ENCODE results near the gene CARS2.
A peak's percentile ranks its signal among the peaks of the same experiment; 100 is the strongest.
"Not testable (repeated sequence)": the region's sequence is repeated elsewhere in the genome, so short reads cannot be mapped to it uniquely, and the experiment has no call there.

The CARS2 gene

DNA sequence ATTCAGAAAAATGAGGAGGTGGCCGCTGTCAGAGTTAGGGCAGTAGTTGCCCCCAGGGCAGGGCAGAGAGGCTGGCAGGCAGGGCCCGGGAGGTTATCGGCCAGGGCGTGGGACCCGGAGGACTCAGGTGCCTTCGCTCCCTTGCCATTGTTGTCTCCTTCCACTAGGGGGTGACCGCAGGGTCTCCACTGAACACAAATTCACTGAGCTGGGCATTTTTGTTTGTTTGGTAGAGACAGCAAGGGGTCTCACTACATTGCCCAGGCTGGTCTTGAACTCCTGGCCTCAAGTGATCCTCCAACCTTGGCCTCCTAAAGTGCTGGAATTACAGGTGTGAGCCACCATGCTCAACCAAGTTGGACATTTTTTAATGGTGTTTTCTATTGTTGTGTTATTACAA, 25.1 kb downstream of the CARS2 start:
- DNase-seq: no peak

DNA sequence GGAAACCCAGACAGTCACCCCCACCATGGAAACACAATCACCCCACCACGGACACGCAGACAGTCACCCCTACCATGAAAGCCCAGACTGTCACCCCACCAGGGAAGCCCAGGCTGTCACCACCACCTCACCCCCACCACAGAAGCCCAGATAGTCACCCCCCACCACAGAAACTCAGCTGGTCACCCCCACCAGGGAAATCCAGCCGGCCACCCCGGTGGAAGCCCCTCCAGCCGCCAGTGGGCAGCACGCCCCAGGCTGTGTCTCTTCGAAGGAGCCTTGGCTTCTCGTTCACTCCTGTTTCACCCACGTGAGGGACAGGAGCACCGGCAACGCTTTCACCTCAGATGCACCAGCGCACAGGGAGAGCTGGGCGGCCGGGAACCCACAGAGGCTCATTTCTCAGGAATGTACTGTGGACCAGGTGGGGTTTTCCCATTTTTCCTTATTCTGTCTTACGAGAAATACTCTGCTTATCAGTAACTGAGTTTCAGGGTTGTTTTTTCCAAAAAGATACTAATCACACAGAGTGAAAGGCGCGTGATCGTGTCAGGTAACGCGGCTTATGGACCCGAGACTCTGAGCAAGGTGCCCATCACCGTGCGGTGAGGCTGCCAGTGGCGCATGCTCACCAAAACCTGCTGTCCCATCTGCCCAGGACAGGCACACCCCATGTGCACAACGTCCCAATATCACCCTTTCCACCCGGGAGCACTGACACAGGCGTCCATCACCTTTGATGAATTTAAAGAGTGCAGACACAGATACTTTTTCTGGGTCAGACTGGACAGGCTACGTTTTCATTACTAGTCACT, 28.0 kb downstream of the CARS2 start:
- no peak for DNase-seq

DNA sequence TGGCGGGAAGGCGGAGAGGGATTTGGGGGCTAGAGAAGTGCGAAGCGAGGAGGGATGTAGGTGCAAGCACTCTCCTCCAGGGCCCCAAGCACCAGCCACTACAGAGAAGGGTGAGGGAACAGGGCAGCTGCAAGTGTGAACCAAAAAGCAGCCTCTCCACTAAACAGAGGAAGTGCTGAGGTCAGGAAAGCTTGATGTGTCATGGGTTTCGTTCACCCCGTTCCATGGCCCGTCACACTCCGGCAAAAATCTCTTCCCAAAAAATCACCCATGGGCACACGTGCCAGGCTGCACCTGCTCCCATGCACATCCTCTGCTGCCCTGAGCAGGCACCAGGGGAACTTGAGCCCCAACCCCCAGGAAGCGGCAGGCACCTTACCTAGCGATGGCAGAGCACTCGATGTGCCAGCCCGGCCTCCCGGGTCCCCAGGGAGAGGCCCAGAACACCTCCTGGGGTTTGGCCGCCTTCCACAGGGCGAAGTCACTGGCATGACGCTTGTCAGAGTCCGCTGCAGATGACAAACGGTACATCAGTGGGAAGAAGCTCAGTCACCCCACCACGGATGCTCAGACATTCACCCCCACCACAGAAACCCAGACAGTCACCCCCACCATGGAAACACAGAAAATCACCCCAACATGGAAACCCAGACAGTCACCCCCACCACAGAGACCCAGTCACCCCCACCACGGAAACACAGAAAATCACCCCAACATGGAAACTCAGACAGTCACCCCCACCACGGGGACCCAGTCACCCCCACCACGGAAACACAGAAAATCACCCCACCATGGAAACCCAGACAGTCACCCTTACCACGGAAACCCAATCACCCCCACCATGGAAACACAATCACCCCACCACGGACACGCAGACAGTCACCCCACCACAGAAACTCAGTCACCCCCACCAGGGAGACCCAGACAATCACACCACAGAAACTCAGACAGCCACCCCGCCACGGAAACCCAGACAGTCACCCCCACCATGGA, 29.0 kb downstream of the CARS2 start:
- peak; percentile 4 to 11 for DNase-seq

DNA sequence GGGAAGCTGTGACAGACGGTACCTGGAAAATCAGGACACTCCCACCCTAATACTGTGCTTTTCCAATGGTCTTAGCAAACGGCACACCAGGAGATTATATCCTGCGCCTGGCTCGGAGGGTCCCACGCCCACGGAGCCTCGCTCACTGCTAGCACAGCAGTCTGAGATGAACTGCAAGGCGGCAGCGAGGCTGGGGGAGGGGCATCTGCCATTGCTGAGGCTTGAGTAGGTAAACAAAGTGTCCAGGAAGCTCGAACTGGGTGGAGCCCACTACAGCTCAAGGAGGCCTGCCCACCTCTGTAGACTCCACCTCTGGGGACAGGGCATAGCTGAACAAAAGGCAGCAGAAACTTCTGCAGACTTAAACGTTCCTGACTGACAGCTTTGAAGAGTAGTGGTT, 36.1 kb downstream of the CARS2 start:
- not testable (repeated sequence) for DNase-seq

DNA sequence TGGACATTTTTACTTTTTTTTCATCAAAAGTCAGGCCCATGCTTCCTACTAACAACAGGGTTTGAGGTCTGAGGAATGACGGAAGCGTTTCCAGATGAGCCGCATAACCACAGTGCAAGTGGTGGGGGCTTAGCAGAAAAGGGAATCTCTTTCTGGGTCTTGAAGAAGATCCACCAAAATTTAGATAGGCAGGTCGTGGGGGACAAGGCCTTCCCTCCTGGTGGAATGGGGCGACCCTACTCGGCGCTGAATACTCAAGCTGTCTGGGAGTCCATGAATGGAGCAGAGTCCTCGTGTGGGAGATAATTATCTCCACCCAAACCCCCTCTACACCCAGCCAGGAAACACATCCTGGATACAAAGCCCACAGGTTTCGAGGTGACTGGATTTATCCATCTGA, 36.9 kb downstream of the CARS2 start:
- DNase-seq: no peak

DNA sequence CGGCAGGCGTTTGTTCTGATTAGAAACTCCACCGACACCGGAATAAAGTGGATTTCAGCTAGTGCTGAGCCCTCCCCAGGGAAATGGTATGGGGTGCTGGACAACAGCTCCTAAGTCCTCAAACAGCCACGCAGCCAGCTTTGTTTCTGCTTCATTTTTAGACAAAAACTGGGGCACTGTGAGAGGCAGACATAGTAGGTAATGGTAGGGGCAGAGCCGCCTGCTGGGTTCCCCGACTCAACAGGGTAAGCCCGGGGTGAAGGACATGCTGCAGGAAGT, 39.7 kb downstream of the CARS2 start:
- no peak for DNase-seq

DNA sequence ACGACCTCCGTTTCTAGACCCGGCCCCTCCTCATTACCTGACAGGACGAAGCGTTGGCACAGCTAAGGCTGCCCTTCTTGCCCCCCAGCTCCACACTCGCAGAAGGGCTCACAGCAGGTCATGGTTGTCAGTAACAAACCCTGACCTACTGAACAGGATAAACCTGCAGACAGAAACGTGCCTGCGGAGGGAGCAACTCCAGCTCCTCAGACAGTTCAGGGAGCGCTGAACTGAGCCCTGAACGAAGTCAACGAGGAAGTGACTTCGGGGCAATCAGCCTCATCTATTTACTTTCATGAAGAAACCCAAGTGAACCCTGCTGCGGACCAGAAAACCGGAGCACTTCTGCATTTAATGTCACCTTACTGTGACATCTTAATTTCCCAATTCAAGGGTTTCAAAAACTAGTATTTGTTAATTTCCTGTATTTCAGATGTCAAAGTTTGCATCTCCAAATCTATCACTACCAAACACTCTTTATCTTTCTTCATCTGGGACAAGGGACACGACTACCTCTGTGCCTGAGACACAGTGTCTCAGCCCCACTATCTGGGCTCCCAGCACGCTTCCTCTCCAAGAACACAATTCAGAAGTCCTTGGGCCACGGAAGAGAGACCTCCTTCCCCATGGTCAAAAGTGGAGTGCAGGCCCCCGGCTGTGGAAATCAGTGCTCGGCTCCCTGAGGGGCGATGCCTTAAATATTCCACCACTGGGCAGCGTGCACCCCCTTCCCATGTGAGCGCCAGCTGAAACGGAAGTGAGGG, 40.2 kb downstream of the CARS2 start:
- no peak for DNase-seq

DNA sequence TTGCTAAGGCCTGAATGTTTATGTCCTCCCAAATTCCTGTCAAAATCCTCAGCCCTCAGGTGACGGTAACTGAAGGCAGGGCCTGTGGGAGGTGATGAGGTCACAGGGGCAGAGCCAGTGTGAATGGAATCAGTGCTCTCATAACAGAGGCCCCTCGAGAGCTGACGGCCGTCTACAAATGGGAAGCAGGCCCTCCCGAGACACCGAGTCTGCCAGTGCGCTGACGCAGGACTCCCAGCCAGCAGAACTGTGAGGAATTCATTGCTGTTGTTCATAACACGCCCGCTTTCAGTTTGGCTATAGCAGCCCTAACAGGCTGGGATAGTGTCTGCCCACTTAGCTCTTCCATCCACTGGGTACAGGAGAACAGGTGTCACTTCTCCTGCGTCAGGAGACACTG, 41.2 kb downstream of the CARS2 start:
- DNase-seq: no peak

DNA sequence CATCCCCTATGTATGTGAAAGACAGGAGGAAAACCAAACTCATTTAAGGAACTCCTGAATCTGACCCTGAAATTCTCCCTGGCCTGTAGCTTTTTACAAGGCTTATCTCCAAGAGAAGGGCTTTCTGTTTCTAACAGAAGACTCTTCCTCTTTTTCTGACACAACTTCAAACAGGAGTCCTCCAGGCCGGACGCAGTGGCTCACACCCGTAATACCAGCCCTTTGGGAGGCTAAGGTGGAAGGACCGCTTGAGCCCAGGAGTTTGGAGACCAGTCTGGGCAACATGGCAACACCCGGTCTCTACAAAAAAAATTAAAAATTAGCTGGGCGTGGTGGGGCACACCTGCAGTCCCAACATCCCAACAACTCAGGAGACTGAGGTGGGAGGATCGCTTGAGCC, 41.9 kb downstream of the CARS2 start:
- DNase-seq: no peak

DNA sequence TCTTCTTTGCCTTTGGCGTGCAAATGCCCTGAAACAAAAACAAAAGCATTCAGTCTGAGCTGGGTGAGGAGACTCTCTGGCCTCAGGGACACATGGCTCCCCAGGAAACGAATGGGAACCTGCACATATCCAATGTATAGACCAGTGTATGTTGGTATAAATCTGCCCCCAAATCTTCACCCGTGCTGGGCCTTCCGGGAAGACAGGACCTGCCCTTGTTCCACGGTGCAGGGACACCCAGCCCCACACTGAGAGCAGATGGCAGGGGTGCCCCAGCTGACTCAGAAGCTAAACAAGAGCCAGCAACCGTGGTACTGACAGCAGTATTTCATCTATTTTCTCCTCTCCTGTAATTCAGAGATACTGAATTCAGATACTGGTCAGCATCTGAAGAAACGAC, 42.4 kb downstream of the CARS2 start:
- DNase-seq: no peak

DNA sequence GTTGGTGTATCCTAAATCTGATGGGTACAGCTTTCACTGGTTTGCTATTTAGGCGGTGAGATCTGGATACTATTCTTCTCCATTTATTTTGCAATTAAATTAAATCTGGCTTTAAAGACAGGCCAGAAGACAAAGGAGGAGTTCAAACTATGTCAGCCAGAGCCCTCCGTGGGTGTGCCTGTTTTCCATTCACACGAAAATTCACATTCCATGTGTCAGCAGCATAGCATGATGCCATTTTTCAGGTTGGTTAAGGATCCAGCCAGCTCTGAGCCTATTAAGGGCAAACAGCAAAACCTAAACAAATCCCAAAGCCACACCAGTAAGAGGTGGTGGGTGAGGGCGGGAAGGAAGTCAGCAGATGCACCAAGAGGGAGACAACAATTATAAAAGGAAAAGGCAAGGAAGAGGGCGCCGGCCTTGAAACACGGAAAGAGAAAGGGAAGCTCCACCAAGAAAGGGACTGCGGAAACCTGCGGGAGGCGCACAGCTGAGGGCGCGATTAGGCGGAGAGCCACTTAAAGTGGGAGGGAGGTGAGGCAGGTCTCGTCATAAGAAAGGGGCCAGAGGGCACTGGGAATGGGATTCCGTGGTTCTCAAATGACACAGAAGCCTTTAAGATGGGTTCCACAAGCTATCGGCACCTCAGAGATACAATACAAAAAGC, 43.0 kb downstream of the CARS2 start:
- no peak for DNase-seq

DNA sequence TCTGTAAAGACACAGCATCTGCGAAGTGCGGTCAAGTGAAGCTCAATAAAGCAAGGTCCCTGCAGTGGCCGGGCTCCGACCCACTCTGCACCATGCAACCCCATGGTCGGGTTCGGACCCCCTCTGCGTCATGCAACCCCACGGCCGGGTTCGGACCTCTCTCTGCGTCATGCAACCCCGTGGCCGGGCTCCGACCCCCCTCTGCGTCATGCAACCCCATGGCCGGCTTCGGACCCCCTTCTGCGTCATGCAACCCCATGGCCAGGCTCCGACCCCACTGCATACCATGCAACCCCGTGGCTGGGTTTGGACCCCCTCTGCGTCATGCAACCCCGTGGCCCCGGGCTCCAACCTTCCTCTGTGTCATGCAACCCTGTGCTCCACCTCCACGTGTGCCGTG, 43.8 kb downstream of the CARS2 start:
- DNase-seq: no peak

DNA sequence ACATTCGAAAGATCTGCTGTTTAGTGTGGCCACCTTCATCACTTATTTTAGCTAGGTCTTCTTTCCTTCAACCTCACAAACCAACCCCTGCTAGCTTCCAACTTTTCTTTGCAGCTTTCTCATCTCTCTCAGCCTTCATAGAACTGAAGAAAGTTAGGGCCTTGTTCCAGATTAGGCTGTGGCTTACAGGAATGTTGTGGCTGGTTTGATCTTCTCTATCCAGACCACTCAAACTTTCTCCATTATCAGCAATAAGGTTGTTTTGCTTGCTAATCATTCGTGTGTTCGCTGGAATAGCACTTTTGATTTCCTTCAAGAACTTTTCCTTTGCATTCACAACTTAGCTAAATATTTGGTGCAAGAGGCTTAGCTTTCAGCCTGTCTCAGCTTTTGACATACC, 44.7 kb downstream of the CARS2 start:
- DNase-seq: no peak

DNA sequence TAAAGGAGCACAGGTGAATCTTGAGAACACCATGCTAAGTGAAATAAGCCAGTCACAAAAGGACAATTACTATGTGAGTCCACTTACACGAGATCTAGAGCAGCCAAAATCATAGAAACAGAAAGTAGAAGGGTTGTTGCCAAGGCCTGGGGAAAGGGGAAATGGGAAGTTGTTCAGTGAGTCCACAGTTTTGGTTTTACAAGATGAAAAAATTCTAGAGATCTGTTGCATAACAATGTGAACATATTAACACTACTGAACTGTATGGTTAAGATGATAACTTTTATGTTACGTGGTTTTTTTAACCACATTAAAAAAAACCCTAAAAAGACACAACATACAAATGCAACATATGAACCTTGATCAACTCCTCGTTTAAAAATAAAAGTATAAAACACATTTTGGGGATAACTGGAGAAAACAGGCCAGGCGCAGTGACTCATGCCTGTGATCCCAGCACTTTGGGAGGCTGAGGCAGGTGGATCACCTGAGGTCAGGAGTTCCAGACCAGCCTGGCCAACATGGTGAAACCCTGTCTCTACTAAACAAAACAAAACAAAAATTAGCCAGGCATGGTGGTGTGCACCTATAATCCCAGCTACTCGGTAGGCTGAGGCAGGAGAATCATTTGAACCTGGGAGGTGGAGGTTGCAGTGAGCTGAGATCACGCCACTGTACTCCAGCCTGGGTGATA, 47.6 kb downstream of the CARS2 start:
- DNase-seq: not testable (repeated sequence)

DNA sequence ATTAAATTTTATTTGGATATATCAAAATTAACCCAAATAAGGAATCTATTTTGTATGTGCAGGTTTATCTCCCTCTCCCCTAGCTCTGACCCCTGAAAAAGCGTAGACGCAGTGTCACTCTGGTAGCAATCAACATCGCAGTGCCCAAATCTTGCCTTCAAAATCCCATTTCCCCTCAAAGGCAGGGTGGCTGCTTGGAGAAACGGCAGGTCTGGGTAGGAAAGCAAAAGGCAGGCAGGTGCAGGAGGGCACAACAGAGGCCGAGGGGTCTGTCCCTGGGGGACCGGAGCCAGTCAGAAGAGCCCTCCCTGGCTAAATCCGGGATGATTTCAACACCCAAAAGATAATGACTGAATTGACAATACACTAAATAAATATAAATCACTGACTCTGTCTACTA, 48.7 kb downstream of the CARS2 start:
- DNase-seq: no peak

DNA sequence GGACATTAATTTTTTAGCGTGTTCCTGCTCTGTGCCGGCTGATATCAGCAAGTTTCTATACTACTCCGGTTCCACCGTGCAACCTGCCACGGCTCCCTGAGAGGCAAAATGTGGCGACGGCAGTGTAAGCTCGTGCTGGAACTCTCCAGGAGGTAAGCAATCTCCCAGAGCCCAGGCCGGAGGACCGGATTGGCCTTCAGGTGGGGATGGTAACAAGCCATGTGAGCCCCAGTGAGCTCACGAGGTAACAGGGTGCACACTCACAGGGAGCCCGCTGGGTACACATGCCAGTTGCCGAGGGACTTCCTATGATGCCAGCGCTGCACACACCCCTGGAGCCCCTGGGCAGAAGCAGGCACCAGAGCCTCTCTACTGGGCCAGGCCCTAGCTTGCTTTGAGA, 52.1 kb downstream of the CARS2 start:
- DNase-seq: no peak

DNA sequence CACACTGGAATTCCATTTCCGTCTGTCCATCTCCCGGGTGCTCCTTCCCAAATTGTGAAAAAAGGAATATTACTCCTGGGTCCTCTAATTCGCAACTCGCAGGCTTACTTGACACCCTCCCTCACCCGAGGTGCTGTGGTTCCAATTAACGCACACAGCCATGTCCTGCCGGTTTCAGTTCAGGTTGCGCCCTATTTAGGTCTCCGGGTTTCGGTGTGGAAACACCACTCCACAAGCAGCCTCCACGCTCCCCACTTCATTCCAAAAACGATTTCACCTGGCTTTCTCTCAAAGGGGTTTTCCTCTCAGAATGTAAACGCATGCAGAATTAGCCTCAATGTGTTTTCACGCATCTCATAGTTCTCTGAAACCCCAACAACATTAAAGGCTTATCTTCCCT, 52.6 kb downstream of the CARS2 start:
- no peak for DNase-seq

DNA sequence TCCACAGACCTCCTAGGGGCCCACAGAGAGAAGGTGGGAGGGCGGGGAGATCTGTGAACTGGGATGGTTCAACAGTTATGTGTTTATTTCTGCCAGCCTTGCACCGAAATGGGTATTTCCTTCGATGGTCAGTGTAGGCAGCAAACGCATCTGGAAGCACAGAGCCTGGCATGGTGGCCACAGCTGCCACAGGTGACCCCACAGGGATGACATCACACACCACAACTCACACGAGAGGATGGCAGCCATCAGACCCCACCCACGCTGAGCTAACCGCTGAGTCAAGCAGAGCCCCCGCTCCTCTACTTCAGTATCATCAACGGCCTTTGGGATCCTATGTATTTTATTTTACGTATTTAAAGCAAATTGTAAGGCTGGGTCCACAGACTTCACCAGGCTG, 53.2 kb downstream of the CARS2 start:
- no peak for DNase-seq

DNA sequence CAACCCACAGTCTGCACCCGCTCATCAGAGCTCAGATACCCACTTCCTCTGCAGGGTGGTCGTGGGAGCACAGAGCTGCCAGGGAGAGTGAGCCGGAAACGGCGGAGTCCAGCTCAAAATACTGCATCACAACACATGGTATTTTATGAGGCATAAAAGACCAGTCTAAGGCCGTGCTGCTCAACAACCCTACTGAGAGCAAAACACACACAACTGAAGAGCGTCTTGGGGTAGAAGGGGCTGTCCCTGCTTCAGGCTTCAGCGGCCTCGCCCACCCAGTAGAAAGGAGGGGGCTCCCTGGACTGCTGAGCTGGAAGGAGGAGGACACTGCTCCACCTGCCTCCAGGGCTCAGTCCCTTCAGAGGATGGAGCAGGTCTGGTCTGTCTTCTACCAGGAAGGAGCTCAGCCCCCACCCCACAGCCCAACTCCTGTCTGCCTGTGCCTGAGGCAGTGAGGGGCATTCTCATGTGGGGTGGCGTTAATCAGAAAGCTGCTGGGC, 53.6 kb downstream of the CARS2 start:
- DNase-seq: no peak

DNA sequence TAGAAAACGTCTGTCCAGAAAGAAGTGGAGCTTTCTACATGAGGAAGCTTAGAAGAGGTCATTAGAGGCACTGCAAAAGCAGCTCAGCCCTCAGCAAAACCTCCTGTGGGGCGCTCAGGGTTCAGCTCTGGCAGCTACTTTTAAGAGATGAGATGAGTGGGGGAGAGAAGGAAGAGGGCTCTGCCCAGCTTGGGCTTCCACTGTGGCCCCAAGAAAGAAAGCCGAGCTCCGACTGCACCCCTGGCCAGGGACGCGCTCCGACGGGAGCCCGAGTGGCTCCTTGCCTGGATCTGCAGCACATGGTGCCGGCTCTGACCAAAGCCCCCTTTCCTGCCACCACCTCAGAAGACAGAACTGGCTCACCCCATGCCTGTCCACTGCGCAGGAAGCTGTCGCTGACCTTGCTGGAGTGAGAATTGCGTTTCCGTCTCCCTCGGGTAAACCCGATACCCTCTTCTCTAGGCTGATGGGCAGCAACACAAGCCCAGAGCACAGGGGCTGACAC, 54.1 kb downstream of the CARS2 start:
- no peak for DNase-seq

DNA sequence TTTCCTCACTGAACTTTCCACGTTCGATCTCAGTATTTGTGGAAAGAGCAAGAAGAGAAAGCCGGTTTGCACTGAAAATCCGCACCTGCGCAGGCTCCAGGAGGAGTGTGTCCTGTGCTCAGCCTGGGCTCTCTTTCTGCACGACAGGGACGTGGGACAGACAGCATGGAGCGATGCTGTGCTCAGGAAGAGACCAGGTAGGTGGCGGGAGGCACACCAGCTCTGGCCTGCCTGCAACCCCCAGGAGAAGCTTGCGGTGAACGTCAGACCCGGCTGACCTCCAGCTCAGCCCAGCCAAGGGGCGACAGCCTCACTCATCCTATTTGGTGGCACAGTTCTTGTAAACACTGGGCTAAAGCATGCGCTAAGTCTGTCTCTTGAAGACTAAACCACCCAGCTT, 54.6 kb downstream of the CARS2 start:
- no peak for DNase-seq

DNA sequence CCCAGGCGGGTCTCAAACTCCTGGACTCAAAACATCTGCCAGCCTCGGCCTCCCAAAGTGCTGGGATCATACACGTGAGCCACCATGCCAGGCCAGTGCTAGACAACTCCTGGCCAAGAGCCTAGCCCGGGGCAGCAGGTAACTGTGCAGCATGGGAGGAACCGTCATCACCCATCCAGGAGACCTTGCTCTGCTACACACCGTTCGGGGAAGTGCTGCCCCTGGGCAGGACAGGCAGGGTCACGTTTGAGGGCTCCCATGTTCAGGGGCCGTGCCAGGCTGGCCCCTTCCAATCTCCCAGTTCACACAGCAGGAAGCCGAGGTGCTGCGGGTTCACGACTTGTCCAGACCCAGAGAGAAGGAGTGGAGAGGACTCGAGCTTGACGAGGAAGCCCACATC, 55.5 kb downstream of the CARS2 start:
- no peak for DNase-seq
